SU-DHL-6 (cell line): Measurements from ENCODE around the gene ABCB4.

Source experiments
- CTCF ChIP-seq: fragments of 200-600 bp; sonication (generic); IDR thresholded peaks from one replicate; pipeline ENCODE4 v1.5.1; 2017; ENCODE audit warnings: antibody characterized with exemption, mild to moderate bottlenecking, low read length, moderate library complexity; ENCODE audit not compliant: insufficient read depth, poor library complexity, severe bottlenecking
- EZH2phosphoT487 ChIP-seq: fragments of 200-600 bp; sonication (generic), shearing (Covaris generic); conservative IDR thresholded peaks from 2 replicates; pipeline ENCODE4 v1.6.1; 2018; ENCODE audit warnings: mild to moderate bottlenecking, antibody characterized with exemption, low read length, moderate library complexity, mixed read lengths

- TF ChIP-seq CTCF, result no peak
- no peak for TF ChIP-seq EZH2phosphoT487
Measured at GRCh38 chr7:87404674-87405073, 70.8 kb downstream of the ABCB4 start.
